ENCODE data around the gene MACROH2A1.

- TF ChIP-seq CTCF (IDR thresholded peaks at IDR 0.05 in 2 of 3, conservative IDR thresholded peaks at IDR 0.05 in 1 of 3; ENCODE audit: insufficient read depth in 2 of 3, low read depth in 1 of 3, low read length in 3 of 3), result no peak
- no peak for TF ChIP-seq HDGF (IDR thresholded peaks at IDR 0.05)
Measured at GRCh38 chr5:135443161-135443960, 44.3 kb upstream of the MACROH2A1 start.

All from K562 (cell line).